Type B pancreatic cell (in vitro differentiated cells): ENCODE measurements around the gene L3MBTL4. TPM values are rescaled to one million over a fixed set of nuclear protein-coding genes. Genes with fewer than 3 reads are reported as not detected.
A peak's percentile ranks its signal among the peaks of the same experiment; 100 is the strongest.

Source experiments
- DNase-seq: peaks from one replicate; pipeline ENCODE4 v3.0.0; 2021; ENCODE audit warnings: mixed read lengths; ENCODE audit not compliant: unreplicated experiment; ENCODE audit errors: extremely low spot score
- H3K27ac Mint-ChIP-seq: 2 replicates; pipeline ENCODE4 v1.8.0; 2021; ENCODE audit warnings: mild to moderate bottlenecking, mixed read lengths
- H3K27me3 Mint-ChIP-seq: 2 replicates; pipeline ENCODE4 v1.8.0; 2021; ENCODE audit warnings: mixed read lengths
- H3K36me3 Mint-ChIP-seq: 2 replicates; pipeline ENCODE4 v1.8.0; 2021; ENCODE audit warnings: mixed read lengths
- H3K4me1 Mint-ChIP-seq: one replicate; pipeline ENCODE4 v1.8.0; 2021; ENCODE audit warnings: mixed read lengths; ENCODE audit not compliant: unreplicated experiment
- H3K4me3 Mint-ChIP-seq: 2 replicates; pipeline ENCODE4 v1.8.0; 2021; ENCODE audit warnings: mild to moderate bottlenecking, mixed read lengths
- H3K9me3 Mint-ChIP-seq: 2 replicates; pipeline ENCODE4 v1.8.0; 2021; ENCODE audit warnings: mixed read lengths
- total RNA-seq: library from RNA; stranded (reverse); gene quantifications from 2 replicates; pipeline ENCODE4 v1.2.1, GENCODE V29; 2021; ENCODE audit warnings: low replicate concordance
- TF ChIP-seq, protein P1 (sequence below): fragments of 200-600 bp; sonication (generic); conservative IDR thresholded peaks from 2 replicates; pipeline ENCODE4 v1.5.0; 2021; ENCODE audit warnings: antibody characterized with exemption, mild to moderate bottlenecking

Gene L3MBTL4
- total RNA-seq, 1 donor from 2014 or later, result 2.2 TPM

DNA sequence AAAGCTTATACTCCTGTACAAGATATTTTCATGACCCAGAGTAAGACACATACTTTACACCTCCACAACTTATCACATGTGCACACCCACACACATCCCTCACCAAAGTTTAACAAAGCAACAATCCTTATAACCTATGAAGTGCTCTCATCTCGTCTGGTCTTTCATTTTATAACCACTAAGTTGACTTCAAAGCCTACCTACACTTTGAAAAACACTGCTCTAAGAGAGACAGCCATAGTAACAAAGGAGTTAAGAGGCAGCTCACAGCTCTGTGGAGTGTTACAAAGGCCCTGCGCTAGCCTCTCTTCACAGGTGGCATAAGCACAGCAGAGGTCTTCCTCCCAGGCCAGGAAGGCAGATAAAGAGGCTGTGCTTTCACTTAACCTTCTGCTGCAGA is 449.7 kb downstream of the L3MBTL4 start:
- Mint-ChIP-seq H3K36me3 (no peaks in the 10 kb centered on the region), H3K27ac (no peak overlapping the region), H3K9me3 (peaks cover 7% of the 10 kb centered on the region), H3K4me3 (no peak overlapping the region), H3K4me1 (peaks cover 29% of the 10 kb centered on the region), H3K27me3 (peaks cover 26% of the 10 kb centered on the region)
- DNase-seq, result no peak
- TF ChIP-seq, protein P1, sequence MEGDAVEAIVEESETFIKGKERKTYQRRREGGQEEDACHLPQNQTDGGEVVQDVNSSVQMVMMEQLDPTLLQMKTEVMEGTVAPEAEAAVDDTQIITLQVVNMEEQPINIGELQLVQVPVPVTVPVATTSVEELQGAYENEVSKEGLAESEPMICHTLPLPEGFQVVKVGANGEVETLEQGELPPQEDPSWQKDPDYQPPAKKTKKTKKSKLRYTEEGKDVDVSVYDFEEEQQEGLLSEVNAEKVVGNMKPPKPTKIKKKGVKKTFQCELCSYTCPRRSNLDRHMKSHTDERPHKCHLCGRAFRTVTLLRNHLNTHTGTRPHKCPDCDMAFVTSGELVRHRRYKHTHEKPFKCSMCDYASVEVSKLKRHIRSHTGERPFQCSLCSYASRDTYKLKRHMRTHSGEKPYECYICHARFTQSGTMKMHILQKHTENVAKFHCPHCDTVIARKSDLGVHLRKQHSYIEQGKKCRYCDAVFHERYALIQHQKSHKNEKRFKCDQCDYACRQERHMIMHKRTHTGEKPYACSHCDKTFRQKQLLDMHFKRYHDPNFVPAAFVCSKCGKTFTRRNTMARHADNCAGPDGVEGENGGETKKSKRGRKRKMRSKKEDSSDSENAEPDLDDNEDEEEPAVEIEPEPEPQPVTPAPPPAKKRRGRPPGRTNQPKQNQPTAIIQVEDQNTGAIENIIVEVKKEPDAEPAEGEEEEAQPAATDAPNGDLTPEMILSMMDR, result no peak

DNA sequence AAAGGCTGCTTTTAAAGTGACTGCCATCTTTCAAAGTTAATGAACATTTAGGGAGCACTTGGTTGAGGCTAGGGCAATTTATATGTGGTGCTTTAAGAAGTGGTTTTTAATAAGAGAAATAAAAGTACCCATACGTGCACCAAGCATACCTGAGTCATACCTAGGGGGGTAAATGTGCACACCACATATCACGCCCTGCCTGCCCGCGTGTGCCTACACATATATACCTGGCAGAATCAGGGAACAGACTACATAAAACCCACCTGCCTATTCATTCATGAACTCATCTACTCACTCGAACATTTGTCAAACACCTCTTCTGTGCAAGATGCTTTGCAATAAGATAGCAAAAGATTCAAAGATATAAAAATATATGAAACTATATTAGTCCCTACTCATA is 450.1 kb downstream of the L3MBTL4 start:
- no peak overlapping the region for H3K4me3 Mint-ChIP-seq
- no peaks in the 10 kb centered on the region for H3K36me3 Mint-ChIP-seq
- TF ChIP-seq, protein P1, result no peak
- DNase-seq, result no peak
- H3K27ac Mint-ChIP-seq, result no peak overlapping the region
- peaks cover 7% of the 10 kb centered on the region for H3K9me3 Mint-ChIP-seq
- peaks cover 26% of the 10 kb centered on the region for H3K4me1 Mint-ChIP-seq
- peaks cover 26% of the 10 kb centered on the region for H3K27me3 Mint-ChIP-seq

- Mint-ChIP-seq H3K4me1 (peaks cover 26% of the 10 kb centered on the region), H3K4me3 (no peak overlapping the region), H3K27ac (no peak overlapping the region), H3K27me3 (peaks cover 26% of the 10 kb centered on the region), H3K9me3 (peaks cover 7% of the 10 kb centered on the region), H3K36me3 (no peaks in the 10 kb centered on the region)
- TF ChIP-seq, protein P1, result no peak
- no peak for DNase-seq
Observed at GRCh38 chr18:5964108-5964507, 450.6 kb downstream of the L3MBTL4 start.

- Mint-ChIP-seq H3K4me1 (peaks cover 26% of the 10 kb centered on the region), H3K27ac (no peak overlapping the region), H3K36me3 (no peaks in the 10 kb centered on the region), H3K27me3 (peaks cover 28% of the 10 kb centered on the region), H3K9me3 (peaks cover 7% of the 10 kb centered on the region), H3K4me3 (no peak overlapping the region)
- DNase-seq, result no peak
- TF ChIP-seq, protein P1, result no peak
Observed at GRCh38 chr18:5963267-5963666, 451.4 kb downstream of the L3MBTL4 start.

DNA sequence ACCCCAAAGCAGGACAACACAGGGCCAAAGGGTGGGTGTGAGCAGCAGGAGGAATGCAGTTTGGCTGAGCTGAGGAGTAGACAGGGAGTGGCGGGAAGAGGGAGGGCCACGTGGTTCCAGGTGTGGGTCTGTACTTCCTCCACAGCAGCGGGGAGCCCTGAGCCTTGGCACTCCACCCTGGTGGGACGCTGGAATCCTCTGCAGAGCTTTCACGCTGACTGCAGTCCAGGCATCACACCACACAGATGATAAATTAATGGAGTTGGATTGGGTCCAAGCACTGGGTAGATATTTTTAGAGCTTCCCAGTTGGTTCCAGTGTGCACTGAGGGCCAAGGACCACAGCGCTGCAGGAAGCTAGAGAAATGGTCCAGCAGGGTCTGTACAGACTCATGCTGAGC is 452.3 kb downstream of the L3MBTL4 start:
- peaks cover 26% of the 10 kb centered on the region for H3K27me3 Mint-ChIP-seq
- DNase-seq, result no peak
- H3K9me3 Mint-ChIP-seq, result peaks cover 7% of the 10 kb centered on the region
- peak overlapping the region; percentile 22 for H3K27ac Mint-ChIP-seq
- no peak overlapping the region for H3K4me3 Mint-ChIP-seq
- TF ChIP-seq, protein P1, result no peak
- no peaks in the 10 kb centered on the region for H3K36me3 Mint-ChIP-seq
- peaks cover 26% of the 10 kb centered on the region for H3K4me1 Mint-ChIP-seq

- DNase-seq, result no peak
- H3K27me3 Mint-ChIP-seq, result peaks cover 21% of the 10 kb centered on the region
- H3K4me3 Mint-ChIP-seq, result no peak overlapping the region
- H3K36me3 Mint-ChIP-seq, result no peaks in the 10 kb centered on the region
- H3K9me3 Mint-ChIP-seq, result peaks cover 7% of the 10 kb centered on the region
- peaks cover 26% of the 10 kb centered on the region for H3K4me1 Mint-ChIP-seq
- TF ChIP-seq, protein P1, result no peak
- peak overlapping the region; percentile 22 for H3K27ac Mint-ChIP-seq
Observed at GRCh38 chr18:5961828-5962150, 452.9 kb downstream of the L3MBTL4 start.
